Epithelial cell of esophagus (primary cell): Measurements from ENCODE around the gene CNGA1.
A peak's percentile ranks its signal among the peaks of the same experiment; 100 is the strongest.

Experiments used
- DNase-seq: peaks from one replicate; pipeline ENCODE4 v3.0.0; 2010; ENCODE audit warnings: low read depth
- H3K4me3 ChIP-seq: 2 replicates; pipeline ENCODE4 v1.5.1; 2011; ENCODE audit warnings: mild to moderate bottlenecking, low read length, control low read depth
- TF ChIP-seq, protein P1 (sequence below): IDR thresholded peaks from 2 replicates; pipeline ENCODE4 v1.5.1; 2011; ENCODE audit warnings: low read depth, mild to moderate bottlenecking, low read length, control low read depth, inconsistent platforms; ENCODE audit not compliant: insufficient read depth; ENCODE audit errors: missing control alignments

CNGA1 gene

DNA sequence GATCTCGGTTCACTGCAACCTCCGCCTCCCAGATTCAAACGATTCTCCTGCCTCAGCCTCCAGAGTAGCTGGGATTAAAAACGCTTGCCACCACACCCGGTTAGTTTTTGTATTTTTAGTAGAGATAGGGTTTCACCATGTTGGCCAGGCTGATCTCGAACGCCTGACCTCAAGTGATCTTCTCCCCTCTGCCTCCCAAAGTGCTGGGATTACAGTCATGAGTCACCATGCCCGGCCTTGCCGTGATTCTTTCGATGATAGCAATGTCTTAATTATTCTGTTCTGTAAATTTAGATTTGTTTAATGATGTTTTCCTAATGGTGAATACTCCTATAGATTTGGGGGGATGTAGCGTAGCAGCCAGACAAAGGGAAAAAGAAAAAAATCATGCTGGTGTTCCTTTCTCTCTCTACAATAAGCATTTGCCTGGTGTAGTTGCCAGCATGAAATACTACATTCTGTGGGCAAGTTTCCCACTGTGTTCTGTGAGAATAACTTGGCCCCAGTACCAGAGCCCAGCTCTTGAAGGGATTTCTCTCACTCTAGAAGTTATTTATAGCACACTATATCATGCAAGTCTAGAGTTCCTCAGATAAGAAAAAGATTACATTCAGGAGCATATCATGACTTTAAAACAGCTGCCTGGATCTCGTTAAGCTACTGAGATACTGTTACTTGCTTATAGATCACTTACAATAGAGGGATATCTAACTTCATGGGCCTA, 15.5 kb upstream of the CNGA1 start:
- H3K4me3 ChIP-seq = no peak overlapping the region
- TF ChIP-seq, protein P1, sequence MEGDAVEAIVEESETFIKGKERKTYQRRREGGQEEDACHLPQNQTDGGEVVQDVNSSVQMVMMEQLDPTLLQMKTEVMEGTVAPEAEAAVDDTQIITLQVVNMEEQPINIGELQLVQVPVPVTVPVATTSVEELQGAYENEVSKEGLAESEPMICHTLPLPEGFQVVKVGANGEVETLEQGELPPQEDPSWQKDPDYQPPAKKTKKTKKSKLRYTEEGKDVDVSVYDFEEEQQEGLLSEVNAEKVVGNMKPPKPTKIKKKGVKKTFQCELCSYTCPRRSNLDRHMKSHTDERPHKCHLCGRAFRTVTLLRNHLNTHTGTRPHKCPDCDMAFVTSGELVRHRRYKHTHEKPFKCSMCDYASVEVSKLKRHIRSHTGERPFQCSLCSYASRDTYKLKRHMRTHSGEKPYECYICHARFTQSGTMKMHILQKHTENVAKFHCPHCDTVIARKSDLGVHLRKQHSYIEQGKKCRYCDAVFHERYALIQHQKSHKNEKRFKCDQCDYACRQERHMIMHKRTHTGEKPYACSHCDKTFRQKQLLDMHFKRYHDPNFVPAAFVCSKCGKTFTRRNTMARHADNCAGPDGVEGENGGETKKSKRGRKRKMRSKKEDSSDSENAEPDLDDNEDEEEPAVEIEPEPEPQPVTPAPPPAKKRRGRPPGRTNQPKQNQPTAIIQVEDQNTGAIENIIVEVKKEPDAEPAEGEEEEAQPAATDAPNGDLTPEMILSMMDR = no peak
- DNase-seq = no peak

DNA sequence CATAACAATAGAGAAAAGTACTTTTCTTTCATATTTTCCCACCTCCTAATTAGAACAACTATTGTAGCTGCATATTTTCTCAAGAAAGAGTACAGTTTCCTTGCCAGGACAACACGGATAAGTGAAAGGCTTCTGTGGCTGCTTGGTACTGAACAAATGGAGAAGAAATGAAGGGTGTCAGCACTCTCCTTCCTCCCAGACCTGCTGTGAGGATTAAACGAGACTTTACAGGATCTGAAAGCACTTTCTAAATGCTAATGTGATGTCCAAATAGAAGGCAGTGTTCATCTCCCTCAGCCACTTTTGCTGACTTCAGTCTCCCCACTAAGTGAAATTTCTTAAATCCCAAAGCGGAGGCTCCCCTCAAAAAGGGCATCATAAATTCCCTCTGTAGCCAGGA, 14.0 kb upstream of the CNGA1 start:
- TF ChIP-seq, protein P1 = no peak
- no peak for DNase-seq
- no peak overlapping the region for H3K4me3 ChIP-seq

DNA sequence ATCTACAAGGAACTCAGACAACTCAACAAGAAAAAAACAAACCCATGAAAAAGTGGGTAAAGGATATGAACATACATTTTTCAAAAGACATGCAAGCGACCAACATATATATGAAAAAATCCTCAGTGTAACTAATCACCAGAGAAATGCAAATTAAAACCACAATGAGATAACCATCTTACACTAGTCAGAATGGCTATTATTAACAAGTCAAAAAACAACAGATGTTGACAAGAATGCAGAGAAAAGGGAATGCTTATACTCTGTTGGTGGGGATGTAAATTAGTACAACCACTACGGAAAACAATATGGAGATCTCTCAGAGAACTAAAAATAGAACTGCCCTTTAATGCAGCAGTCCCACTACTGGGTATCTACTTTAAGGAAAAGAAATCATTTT, 12.2 kb upstream of the CNGA1 start:
- TF ChIP-seq, protein P1 = no peak
- no peak overlapping the region for H3K4me3 ChIP-seq
- no peak for DNase-seq

DNA sequence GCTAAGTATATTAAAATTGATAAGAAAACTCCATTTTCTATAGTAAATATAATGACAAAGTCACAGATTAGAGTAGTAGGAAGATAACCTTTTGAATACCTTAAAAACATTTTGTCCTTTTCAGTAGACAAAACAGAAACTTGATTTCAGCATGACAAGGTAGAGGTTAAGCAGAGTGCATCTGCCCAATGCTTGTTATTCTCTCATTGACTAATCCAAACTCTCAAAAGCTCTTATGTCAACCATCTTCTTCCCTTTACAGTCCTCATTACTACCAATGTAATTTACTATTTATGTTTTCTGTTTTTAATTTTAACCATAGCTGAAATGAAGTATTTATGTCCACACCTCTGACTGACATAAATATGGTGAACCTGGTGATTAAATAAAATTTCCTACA, 11.2 kb upstream of the CNGA1 start:
- no peak overlapping the region for H3K4me3 ChIP-seq
- TF ChIP-seq, protein P1 = no peak
- DNase-seq = no peak

DNA sequence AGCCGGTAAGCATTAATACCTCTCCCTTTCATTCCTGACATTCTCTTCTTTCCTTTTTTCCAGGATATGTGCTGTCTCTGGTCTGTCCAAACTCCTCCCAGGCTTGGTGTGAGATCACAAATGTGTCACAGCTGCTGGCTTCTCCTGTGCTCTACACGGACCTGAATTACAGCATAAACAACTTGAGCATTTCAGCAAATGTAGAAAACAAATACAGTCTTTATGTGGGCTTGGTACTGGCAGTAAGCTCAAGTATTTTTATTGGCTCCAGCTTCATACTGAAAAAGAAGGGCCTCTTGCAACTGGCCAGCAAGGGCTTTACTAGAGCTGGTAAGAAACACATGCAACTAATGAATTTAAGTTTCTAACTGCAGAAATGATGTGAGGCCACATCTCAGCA, 8.5 kb upstream of the CNGA1 start:
- TF ChIP-seq, protein P1 = no peak
- no peak overlapping the region for H3K4me3 ChIP-seq
- peak; percentile 42 for DNase-seq

DNA sequence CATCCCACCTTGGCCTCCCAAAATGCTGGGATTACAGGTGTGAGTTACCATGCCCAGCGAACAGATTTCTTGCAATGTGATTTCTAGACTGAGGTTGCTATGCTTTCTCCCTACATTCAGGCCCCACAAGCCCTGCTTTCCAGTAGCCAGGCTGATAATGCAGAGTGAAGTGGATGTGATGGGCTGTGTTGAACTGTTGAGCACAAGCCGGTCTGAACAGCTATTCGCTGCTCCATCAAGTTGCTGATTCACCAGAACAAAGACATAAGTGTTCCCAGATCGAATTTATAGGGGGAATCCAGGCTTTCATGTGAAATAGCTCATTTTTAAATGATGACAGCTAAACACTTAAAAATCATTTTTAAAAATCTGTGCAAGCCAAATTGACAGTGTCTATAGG, 8.0 kb upstream of the CNGA1 start:
- H3K4me3 ChIP-seq = no peak overlapping the region
- no peak for DNase-seq
- TF ChIP-seq, protein P1 = no peak

DNA sequence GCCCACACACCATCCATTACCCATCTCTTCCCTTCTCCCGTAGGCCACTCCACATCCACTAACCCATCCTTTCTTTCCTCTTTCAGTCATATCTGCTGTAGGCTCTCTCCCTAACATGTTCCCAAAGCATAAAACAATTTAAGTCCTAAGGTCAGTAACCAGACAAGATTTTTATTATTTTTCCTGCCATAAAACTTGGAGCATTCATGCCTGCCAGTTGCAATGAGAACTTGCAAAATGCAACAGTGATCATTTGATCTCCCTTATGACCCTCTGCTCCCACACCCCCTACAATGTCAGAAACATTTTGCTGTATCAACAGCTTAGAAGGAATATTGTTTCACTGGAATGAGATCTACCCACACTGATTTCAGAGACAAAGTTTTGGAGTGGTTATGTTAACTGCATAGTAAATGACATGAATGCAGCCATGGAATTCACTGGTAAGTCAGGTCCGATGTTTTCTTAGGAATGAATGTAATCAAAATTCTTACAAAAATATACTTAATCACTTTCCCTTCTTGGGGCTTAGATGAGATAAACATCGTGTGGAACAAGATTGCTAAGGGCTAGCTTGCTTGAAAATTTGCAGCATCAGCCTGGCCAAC, 5.8 kb upstream of the CNGA1 start:
- H3K4me3 ChIP-seq = no peak overlapping the region
- DNase-seq = no peak
- TF ChIP-seq, protein P1 = no peak
